Psoas muscle (tissue), 8 donors: ENCODE results near the gene WDR6. TPM values are rescaled to one million over a fixed set of nuclear protein-coding genes. Genes with fewer than 3 reads are reported as not detected.

Experiments
- ATAC-seq, 4 donors: fragments of 200-7000 bp; cut with Tn5 transposase; one replicate each; pipeline ENCODE4 v1.9.1; 2020; ENCODE audit warnings: moderate library complexity in 3 of 4, mild to moderate bottlenecking in 2 of 4
- DNase-seq, 2 donors: peaks; one replicate each; pipeline ENCODE4 v3.0.0-alpha.2; 2020
- H3K27ac ChIP-seq: fragments of 200-600 bp; one replicate; pipeline ENCODE4 v1.8.0; 2022
- H3K27me3 ChIP-seq, 3 donors: fragments of 200-600 bp in 1 of 3; one replicate each; pipeline versions ENCODE4 v1.6.1 to v1.8.0; 2013 to 2022; ENCODE audit warnings: low read length in 2 of 3, mild to moderate bottlenecking in 2 of 3, moderate library complexity in 1 of 3; ENCODE audit not compliant: insufficient read depth in 3 of 3
- H3K36me3 ChIP-seq, 2 donors: fragments of 200-600 bp in 1 of 2; one replicate each; pipeline versions ENCODE4 v1.6.1 to v1.8.0; 2013 to 2022; ENCODE audit warnings: low read depth in 1 of 2, mild to moderate bottlenecking in 1 of 2, moderate library complexity in 1 of 2; ENCODE audit not compliant: insufficient read depth in 1 of 2
- H3K4me1 ChIP-seq: fragments of 200-600 bp; one replicate; pipeline ENCODE4 v1.8.0; 2022
- H3K4me3 ChIP-seq: fragments of 200-600 bp; one replicate; pipeline ENCODE4 v1.8.0; 2022; ENCODE audit warnings: mild to moderate bottlenecking
- H3K9me3 ChIP-seq: fragments of 200-600 bp; one replicate; pipeline ENCODE4 v1.8.0; 2022
- CTCF ChIP-seq: fragments of 200-600 bp; IDR thresholded peaks from one replicate; pipeline ENCODE4 v1.8.0; 2022; ENCODE audit warnings: antibody characterized with exemption
- WGBS, 3 donors: extraction: QIAGEN DNeasy Blood & Tissue Kit; methylation state at CpG; one replicate each; pipeline versions ENCODE4 v1.1.6 to v1.1.7; 2013; 5-methylcytosine and 5-hydroxymethylcytosine counted together
- intact Hi-C, 2 donors: fragments of 100-400 bp; cut with DNase I; formaldehyde crosslinking; loops; one replicate each; pipeline versions ENCODE4 v1.11.0 to v1.14.2; 2022
- polyA plus RNA-seq, 3 donors: library from polyadenylated mRNA; stranded (reverse); fragments of 200-250 nt; gene quantifications; one replicate each; pipeline ENCODE4 v1.2.3, GENCODE V29; 2013
- total RNA-seq, 4 donors: library from RNA; stranded (reverse); fragmentation: NEBNext Ultra II Directional in 2 of 4; extraction: Animal tissue kit (Norgen Biotek cat#: 25700) in 2 of 4; gene quantifications; one replicate each; pipeline versions ENCODE4 v1.2.1 to v1.2.4, GENCODE V29; 2021 to 2023
- donor health status: healthy with polysubstance abuse.
- donor health status: DM: no; HTN: no; CAD: no; lungs with moderate emphysema.
- donor health status: Bipolar disorder and iron deficiency.
- donor health status: healthy.
- donor health status: DM: yes; HTN: yes; CAD: no.
- donor health status: DM: no; HTN: no; CAD: no.
- donor health status: DM: no; HTN: no; CAD: no.
- donor health status: DM: yes; HTN: yes; CAD: no.

Gene WDR6
- total and polyA plus RNA-seq, 7 donors = 30.5 to 65.7 (median 55.1) TPM

GRCh38 chr3:49058011-49058410, 50.8 kb downstream of the WDR6 start:
- Histone ChIP-seq H3K4me1 (peaks cover 5% of the 10 kb centered on the region), H3K27ac (no peak overlapping the region), H3K36me3 (peaks cover 13 to 73% of the 10 kb centered on the region in 2 donors), H3K27me3 (no peaks in the 10 kb centered on the region), H3K9me3 (no peaks in the 10 kb centered on the region), H3K4me3 (no peak overlapping the region)
- DNase-seq (no peak), ATAC-seq (no peak)
- intact Hi-C loops = no loop called here
- TF ChIP-seq CTCF = no peak
- WGBS, 3 donors = 75 to 89% (median 85%) methylated on average over 7 of the region's 7 CpGs

Other genes with a start within 250 kb of the WDR6 start
- 100 to 1,000 TPM in 2 of 4 donors, 10 to 100 TPM in 2; 66.2 to 126 (median 100) TPM for gene PRKAR2A, start 159.5 kb upstream of the WDR6 start, total RNA-seq
- 10 to 100 TPM; 24.3 to 92.5 (median 33.6) TPM for gene PRKAR2A, start 159.5 kb upstream of the WDR6 start, polyA plus RNA-seq
- gene SLC25A20, start 108.5 kb upstream of the WDR6 start, total RNA-seq = 10 to 100 TPM; 47.6 to 59.4 (median 50.5) TPM
- 10 to 100 TPM; 31.3 to 94.8 (median 48.5) TPM for gene SLC25A20, start 108.5 kb upstream of the WDR6 start, polyA plus RNA-seq
- gene ARIH2, start 88.5 kb upstream of the WDR6 start, total RNA-seq = 100 to 1,000 TPM in 3 of 4 donors, 10 to 100 TPM in 1; 92.7 to 125 (median 113) TPM
- gene ARIH2, start 88.5 kb upstream of the WDR6 start, polyA plus RNA-seq = 100 to 1,000 TPM in 1 of 3 donors, 10 to 100 TPM in 2; 59.5 to 163 (median 67.0) TPM
- gene P4HTM, start 17.1 kb upstream of the WDR6 start, total RNA-seq = 10 to 100 TPM; 11.1 to 17.0 (median 13.7) TPM
- gene P4HTM, start 17.1 kb upstream of the WDR6 start, polyA plus RNA-seq = 1 to 10 TPM; 4.1 to 8.7 (median 8.5) TPM
- 10 to 100 TPM in 1 of 4 donors, 1 to 10 TPM in 3; 7.5 to 10.4 (median 9.1) TPM for gene DALRD3, start 11.2 kb downstream of the WDR6 start, total RNA-seq
- gene DALRD3, start 11.2 kb downstream of the WDR6 start, polyA plus RNA-seq = 10 to 100 TPM; 11.0 to 19.9 (median 13.4) TPM
- gene NDUFAF3, start 14.7 kb downstream of the WDR6 start, total RNA-seq = 100 to 1,000 TPM; 100 to 150 (median 112) TPM
- 10 to 100 TPM; 60.6 to 98.8 (median 85.7) TPM for gene NDUFAF3, start 14.7 kb downstream of the WDR6 start, polyA plus RNA-seq
- 100 to 1,000 TPM in 3 of 4 donors, 10 to 100 TPM in 1; 82.8 to 259 (median 209) TPM for gene IMPDH2, start 22.0 kb downstream of the WDR6 start, total RNA-seq
- gene IMPDH2, start 22.0 kb downstream of the WDR6 start, polyA plus RNA-seq = 100 to 1,000 TPM; 102 to 397 (median 233) TPM
- 10 to 100 TPM; 52.8 to 83.9 (median 71.1) TPM for gene QRICH1, start 86.7 kb downstream of the WDR6 start, total RNA-seq
- 10 to 100 TPM; 21.5 to 37.1 (median 28.6) TPM for gene QRICH1, start 86.7 kb downstream of the WDR6 start, polyA plus RNA-seq
- gene QARS1, start 97.4 kb downstream of the WDR6 start, total RNA-seq = 100 to 1,000 TPM; 120 to 200 (median 144) TPM
- gene QARS1, start 97.4 kb downstream of the WDR6 start, polyA plus RNA-seq = 100 to 1,000 TPM; 142 to 166 (median 157) TPM
- 100 to 1,000 TPM in 2 of 4 donors, 10 to 100 TPM in 2; 79.5 to 109 (median 96.3) TPM for gene USP19, start 113.4 kb downstream of the WDR6 start, total RNA-seq
- 10 to 100 TPM; 29.5 to 94.0 (median 42.9) TPM for gene USP19, start 113.4 kb downstream of the WDR6 start, polyA plus RNA-seq
- 100 to 1,000 TPM; 133 to 220 (median 141) TPM for gene LAMB2, start 125.7 kb downstream of the WDR6 start, total RNA-seq
- gene LAMB2, start 125.7 kb downstream of the WDR6 start, polyA plus RNA-seq = 100 to 1,000 TPM in 1 of 3 donors, 10 to 100 TPM in 2; 81.6 to 123 (median 95.3) TPM
- 10 to 100 TPM; 12.6 to 20.5 (median 14.7) TPM for gene CCDC71, start 158.9 kb downstream of the WDR6 start, total RNA-seq
- gene CCDC71, start 158.9 kb downstream of the WDR6 start, polyA plus RNA-seq = 10 to 100 TPM; 20.0 to 26.8 (median 20.8) TPM
- gene KLHDC8B, start 164.2 kb downstream of the WDR6 start, total RNA-seq = 10 to 100 TPM; 24.7 to 84.5 (median 29.2) TPM
- gene KLHDC8B, start 164.2 kb downstream of the WDR6 start, polyA plus RNA-seq = 10 to 100 TPM; 26.7 to 36.1 (median 28.3) TPM